Uterus (tissue), 2 donors: ENCODE results near the gene FCGR2B.
"Not testable (repeated sequence)": the region's sequence is repeated elsewhere in the genome, so short reads cannot be mapped to it uniquely, and the experiment has no call there.

Experiments
- POLR2A ChIP-seq, 2 donors: fragments of 450-650 bp; IDR thresholded peaks; one replicate each; pipeline ENCODE4 v1.6.1; 2016; ENCODE audit warnings: antibody characterized with exemption in 2 of 2, mild to moderate bottlenecking in 1 of 2, moderate library complexity in 1 of 2
- TF ChIP-seq, protein P1 (sequence below), 4 experiments: fragments of 200-600 bp in 2 of 4; fragments of 450-650 bp in 2 of 4; sonication (generic) in 2 of 4; IDR thresholded peaks; one replicate each; pipeline ENCODE4 v1.5.1; 2016 to 2019; ENCODE audit warnings: antibody characterized with exemption in 4 of 4, mild to moderate bottlenecking in 2 of 4, moderate library complexity in 1 of 4

- TF ChIP-seq, protein P1, sequence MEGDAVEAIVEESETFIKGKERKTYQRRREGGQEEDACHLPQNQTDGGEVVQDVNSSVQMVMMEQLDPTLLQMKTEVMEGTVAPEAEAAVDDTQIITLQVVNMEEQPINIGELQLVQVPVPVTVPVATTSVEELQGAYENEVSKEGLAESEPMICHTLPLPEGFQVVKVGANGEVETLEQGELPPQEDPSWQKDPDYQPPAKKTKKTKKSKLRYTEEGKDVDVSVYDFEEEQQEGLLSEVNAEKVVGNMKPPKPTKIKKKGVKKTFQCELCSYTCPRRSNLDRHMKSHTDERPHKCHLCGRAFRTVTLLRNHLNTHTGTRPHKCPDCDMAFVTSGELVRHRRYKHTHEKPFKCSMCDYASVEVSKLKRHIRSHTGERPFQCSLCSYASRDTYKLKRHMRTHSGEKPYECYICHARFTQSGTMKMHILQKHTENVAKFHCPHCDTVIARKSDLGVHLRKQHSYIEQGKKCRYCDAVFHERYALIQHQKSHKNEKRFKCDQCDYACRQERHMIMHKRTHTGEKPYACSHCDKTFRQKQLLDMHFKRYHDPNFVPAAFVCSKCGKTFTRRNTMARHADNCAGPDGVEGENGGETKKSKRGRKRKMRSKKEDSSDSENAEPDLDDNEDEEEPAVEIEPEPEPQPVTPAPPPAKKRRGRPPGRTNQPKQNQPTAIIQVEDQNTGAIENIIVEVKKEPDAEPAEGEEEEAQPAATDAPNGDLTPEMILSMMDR (IDR thresholded peaks at IDR 0.05), result not testable (repeated sequence)
- not testable (repeated sequence) for TF ChIP-seq POLR2A (IDR thresholded peaks at IDR 0.05)
Observed at GRCh38 chr1:161653971-161654370, 9.0 kb upstream of the FCGR2B start.
